Stimulated activated effector memory CD8-positive, alpha-beta T cell treated with anti-CD3 and anti-CD28 coated beads, Interleukin-12 subunit alpha, Interleukin-12 subunit beta, amount 100 ng/mL, for 72 hours (primary cell): ENCODE data around the gene RHBDD1.

Experiments used
- ATAC-seq: fragments of 150-1000 bp; cut with Tn5 transposase; 2 replicates; pipeline ENCODE4 v1.10.0; 2021
- DNase-seq, 2 donors: peaks; one replicate each; pipeline ENCODE4 v3.0.0; 2021 to 2022; ENCODE audit warnings: low spot score in 2 of 2
- H3K27ac Mint-ChIP-seq: one replicate; pipeline ENCODE4 v1.8.0; 2022; ENCODE audit warnings: mild to moderate bottlenecking, mixed read lengths
- H3K36me3 Mint-ChIP-seq: one replicate; pipeline ENCODE4 v1.8.0; 2022; ENCODE audit warnings: mild to moderate bottlenecking, mixed read lengths
- H3K4me1 Mint-ChIP-seq: one replicate; pipeline ENCODE4 v1.8.0; 2022; ENCODE audit warnings: mixed read lengths
- H3K4me3 Mint-ChIP-seq: one replicate; pipeline ENCODE4 v1.8.0; 2022; ENCODE audit warnings: mild to moderate bottlenecking, mixed read lengths
- H3K9me3 Mint-ChIP-seq: one replicate; pipeline ENCODE4 v1.8.0; 2022; ENCODE audit warnings: mixed read lengths

Gene RHBDD1

DNA sequence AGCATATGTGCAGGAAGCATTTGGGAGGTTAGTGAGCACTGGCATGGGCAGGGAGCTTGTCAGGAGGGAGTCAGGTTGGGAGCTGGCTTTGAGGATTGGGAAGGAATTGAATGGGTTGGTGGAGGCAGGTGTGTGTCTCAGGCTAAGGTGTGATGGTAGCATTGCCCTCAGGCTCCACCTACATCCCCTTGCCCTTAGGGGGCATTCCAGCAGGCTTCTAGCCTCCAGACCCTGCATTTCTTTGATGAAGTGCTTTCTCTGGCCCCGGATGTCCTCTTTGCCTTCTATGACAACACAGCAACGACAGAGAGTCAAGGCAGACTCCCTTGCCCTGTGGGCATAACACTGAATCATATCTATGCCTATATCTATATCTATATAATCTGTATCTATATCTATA is 13.5 kb downstream of the RHBDD1 start:
- ATAC-seq (no peak), DNase-seq (no peak)
- Mint-ChIP-seq H3K36me3 (no peaks in the 10 kb centered on the region), H3K4me3 (no peak overlapping the region), H3K9me3 (no peaks in the 10 kb centered on the region), H3K27ac (no peak overlapping the region), H3K4me1 (peaks cover 11% of the 10 kb centered on the region)

DNA sequence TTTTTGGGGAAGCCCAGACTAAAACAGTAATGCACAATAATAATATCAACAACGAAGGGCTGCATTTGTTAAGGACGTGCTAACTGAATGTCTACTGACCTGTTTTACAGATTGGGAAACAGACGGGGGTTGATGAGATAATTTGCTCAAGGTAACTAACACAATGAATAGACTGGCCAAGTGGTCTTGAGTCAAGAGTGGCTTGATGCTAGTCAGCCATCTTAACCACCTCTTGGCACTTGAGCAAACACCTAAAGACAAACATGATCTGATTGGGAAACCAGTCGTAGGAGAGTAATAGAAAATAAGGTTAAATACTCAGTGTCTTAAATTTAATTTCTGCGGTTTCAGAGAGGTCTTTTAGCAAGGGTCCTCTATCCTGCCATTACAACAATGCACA is 14.2 kb downstream of the RHBDD1 start:
- no peaks in the 10 kb centered on the region for H3K36me3 Mint-ChIP-seq
- H3K9me3 Mint-ChIP-seq = no peaks in the 10 kb centered on the region
- ATAC-seq = no peak

DNA sequence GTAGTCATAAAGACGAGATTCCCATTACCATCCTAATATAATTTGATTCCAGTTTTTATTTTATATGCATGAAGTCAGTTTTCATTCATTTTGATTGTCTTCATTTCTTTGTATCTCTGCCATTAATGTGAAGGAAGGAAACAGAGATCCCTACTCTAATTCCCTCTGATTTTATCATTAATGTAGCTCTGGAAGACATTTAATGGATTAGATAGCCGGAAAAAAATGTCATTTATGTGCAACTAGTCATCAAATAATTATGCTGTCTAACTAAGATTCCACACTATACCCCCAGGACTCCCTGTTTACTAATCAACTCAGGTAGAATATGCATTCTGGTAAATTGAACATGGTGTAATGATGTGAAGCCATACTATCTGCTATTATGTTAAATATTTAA is 19.9 kb downstream of the RHBDD1 start:
- Mint-ChIP-seq H3K4me3 (no peak overlapping the region), H3K27ac (no peak overlapping the region), H3K4me1 (peaks cover 17% of the 10 kb centered on the region), H3K36me3 (no peaks in the 10 kb centered on the region), H3K9me3 (no peaks in the 10 kb centered on the region)
- DNase-seq (no peak), ATAC-seq (no peak)

More for the DNA sequence above, 14.2 kb downstream of the RHBDD1 start:
- DNase-seq = no peak
- H3K27ac Mint-ChIP-seq = no peak overlapping the region
- H3K4me1 Mint-ChIP-seq = peaks cover 11% of the 10 kb centered on the region
- no peak overlapping the region for H3K4me3 Mint-ChIP-seq

DNA sequence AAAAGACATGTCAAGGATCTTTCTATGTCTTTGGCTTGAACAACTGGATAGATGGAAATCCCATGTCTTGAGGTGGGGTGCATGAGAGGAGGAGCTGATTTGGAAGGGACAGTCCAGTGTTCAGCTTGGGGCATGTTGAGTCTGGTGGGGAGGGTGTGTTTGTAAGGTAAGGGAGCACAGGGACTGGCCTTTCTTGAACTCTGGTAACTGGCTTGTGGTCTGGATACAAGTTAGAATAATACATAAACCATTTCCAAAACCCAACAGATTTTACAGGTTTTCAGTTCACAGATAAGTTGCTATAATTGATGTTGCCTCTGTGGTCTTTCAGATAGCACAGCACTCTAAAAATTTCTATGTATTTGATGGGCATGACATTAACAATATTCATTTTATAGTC is 24.2 kb downstream of the RHBDD1 start:
- Mint-ChIP-seq H3K4me1 (peaks cover 23% of the 10 kb centered on the region), H3K4me3 (no peak overlapping the region), H3K9me3 (no peaks in the 10 kb centered on the region), H3K36me3 (peaks cover 4% of the 10 kb centered on the region), H3K27ac (no peak overlapping the region)
- no peak for DNase-seq
- no peak for ATAC-seq

DNA sequence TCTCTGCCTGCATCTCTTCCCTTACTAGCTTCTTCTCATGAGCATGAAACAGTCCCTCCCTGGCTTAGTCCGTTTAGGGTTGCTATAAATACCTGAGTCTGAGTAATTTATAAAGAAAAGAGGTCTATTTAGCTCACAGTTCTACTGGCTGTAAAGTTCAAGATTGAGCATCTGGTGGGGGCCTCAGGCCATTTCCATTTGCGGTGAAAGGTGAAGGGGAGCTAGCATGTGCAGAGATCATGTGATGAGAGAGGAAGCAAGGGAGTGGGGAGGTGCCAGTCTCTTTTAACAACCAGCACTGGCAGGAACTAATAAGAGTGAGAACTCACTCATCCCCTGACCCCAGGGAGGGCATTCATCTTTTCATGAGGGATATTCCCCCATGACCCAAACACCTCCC is 26.8 kb downstream of the RHBDD1 start:
- ATAC-seq (no peak), DNase-seq (no peak)
- Mint-ChIP-seq H3K9me3 (no peaks in the 10 kb centered on the region), H3K4me1 (peaks cover 23% of the 10 kb centered on the region), H3K36me3 (peaks cover 22% of the 10 kb centered on the region), H3K27ac (no peak overlapping the region), H3K4me3 (no peak overlapping the region)

DNA sequence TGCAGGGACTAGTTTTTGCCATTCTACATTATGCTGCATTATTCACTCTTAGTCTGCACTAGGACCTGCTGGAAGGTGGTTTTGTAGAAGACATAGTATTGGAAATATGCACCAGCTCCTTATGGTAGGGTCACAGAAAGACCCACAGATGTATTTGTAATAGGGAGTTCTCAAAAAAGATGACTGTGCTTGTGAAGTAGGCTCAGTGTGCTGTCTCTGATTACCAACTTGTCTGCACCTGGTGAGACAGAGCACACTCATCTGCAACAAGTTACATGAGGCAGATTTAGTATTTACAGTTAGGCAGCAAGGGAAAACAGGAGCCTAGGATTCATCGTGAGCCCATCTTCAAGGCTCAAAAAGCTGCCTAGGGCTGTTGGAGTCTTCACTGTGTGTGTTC is 29.4 kb downstream of the RHBDD1 start:
- no peak overlapping the region for H3K27ac Mint-ChIP-seq

DNA sequence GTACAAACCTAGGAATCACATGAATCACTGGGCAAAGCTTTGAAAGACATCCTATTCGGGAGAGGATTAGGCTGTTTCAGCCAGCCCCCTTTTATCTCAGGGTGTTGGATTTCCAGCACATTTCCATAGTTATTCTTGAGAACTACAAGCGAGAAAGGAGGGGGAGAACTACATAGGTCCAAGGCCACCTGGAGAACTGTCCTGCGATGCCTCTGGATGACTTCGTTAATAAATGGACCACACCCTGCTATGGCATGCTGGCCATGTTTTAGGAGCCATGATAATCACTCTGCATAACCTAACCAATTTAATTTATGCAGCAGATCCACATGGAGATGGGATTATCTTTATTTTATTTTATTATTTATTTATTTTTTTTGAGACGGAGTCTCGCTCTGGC is 29.9 kb downstream of the RHBDD1 start:
- H3K9me3 Mint-ChIP-seq = no peaks in the 10 kb centered on the region
- H3K4me1 Mint-ChIP-seq = peaks cover 13% of the 10 kb centered on the region
- peaks cover 32% of the 10 kb centered on the region for H3K36me3 Mint-ChIP-seq
- DNase-seq (no peak), ATAC-seq (no peak)
- no peak overlapping the region for H3K4me3 Mint-ChIP-seq
- H3K27ac Mint-ChIP-seq = no peak overlapping the region

More for the DNA sequence above, 29.4 kb downstream of the RHBDD1 start:
- H3K4me3 Mint-ChIP-seq = no peak overlapping the region
- DNase-seq (no peak), ATAC-seq (no peak)
- H3K36me3 Mint-ChIP-seq = peaks cover 32% of the 10 kb centered on the region
- H3K9me3 Mint-ChIP-seq = no peaks in the 10 kb centered on the region
- peaks cover 14% of the 10 kb centered on the region for H3K4me1 Mint-ChIP-seq

DNA sequence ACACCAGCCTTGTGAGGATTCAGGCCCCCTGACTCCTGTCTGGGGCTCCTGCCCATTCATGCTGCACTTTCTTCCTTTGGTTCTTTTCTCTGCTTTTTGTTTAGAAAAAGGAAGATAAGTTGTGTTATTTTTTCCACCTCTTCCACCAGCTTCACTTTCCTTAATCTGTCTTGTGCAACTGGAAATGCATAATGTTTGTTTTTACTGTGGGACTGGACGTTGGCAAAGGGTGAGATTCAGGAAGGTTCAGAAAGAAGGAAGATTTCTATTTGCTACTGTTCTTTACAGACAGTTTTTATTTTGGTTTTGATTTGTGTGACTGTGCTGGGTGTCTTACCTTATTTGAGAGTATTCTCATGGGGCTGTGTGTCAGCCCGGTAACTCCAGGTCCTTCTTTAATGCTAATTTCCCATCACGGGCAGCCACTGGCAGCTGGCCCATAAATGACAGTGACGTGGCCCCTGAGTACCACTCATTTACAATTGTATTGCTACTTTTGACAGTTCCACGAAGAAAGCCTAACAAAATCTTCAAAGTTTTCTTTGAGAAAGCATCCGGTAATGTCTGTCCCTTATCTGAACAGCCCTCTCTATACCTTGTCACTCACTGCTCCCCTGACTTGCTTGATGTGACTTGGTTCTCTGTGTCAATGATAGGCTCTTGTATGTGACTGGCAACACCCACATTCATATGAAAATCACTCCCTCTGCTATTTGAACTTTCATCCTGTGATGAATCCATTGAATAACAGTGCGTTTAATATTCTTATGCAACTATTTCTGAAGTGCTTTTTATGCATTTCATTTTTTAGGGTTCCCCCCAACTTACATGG is 32.7 kb downstream of the RHBDD1 start:
- H3K4me1 Mint-ChIP-seq = peaks cover 8% of the 10 kb centered on the region
- ATAC-seq (no peak), DNase-seq (no peak)
- H3K36me3 Mint-ChIP-seq = peaks cover 37% of the 10 kb centered on the region
- no peak overlapping the region for H3K4me3 Mint-ChIP-seq
- H3K9me3 Mint-ChIP-seq = no peaks in the 10 kb centered on the region
- no peak overlapping the region for H3K27ac Mint-ChIP-seq

DNA sequence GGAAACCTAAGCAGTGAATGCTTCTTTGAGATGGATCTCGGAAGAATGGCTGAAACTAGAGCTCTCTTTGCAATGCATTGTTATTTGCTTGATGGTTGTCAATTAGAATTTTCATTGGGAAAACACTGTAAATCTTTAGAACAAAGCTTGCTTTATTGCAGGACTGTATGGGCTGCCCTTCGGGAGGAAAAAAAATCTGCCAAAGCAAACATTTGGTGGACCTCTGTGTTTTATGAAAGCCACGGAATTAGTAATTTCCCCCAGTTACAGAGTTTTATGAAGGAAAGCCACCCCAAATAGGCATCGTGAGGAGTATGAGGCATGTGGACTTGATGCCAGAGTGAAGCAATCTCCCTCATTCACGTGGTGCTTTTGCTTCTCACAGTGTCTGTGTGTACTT is 33.5 kb downstream of the RHBDD1 start:
- DNase-seq = no peak
- H3K9me3 Mint-ChIP-seq = no peaks in the 10 kb centered on the region

DNA sequence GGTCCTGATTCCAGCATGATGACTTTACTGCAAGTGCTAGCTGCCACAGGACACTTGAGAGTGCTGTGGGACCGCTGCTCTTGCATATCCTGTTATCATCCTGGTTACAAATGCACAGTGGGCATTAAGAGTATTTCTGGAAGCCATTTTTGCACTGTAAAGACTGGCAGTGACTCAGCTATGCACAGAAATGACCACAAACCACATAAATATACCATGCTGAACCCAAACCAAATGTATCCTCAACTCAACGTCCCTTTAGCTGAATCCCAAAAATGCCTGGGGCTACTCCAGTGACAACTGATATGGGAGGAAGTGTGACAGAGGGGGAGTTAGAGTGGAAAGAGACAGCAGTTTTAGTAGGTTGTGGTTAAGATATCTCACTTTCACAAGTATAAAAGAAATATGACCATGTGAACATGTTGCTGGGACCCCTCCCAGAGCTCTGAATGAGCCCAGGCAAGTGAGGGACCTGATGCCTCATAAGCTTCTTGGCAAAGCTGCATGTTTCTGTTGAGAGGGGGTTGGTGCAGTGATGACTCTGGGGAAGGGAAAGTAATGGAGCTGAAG is 37.3 kb downstream of the RHBDD1 start:
- no peaks in the 10 kb centered on the region for H3K9me3 Mint-ChIP-seq

More for the DNA sequence above, 33.5 kb downstream of the RHBDD1 start:
- Mint-ChIP-seq H3K4me3 (no peak overlapping the region), H3K27ac (no peak overlapping the region), H3K4me1 (peaks cover 15% of the 10 kb centered on the region), H3K36me3 (peaks cover 40% of the 10 kb centered on the region)
- no peak for ATAC-seq

DNA sequence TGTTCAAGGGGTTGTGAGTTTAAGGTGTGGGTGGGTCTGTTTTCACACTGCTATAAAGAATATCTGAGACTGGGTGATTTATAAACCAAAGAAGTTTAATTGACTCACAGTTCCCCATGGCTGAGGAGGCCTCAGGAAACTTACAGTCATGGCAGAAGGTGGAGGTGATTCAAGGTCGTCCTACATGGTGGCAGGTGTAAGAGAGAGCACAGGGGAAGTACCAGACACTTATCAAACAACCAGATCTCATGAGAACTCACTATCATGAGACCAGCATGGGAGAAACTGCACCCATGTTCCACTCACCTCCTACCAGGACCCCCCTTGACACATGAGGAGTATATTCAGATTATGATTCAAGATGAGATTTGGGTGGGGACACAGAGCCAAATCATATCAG is 38.0 kb downstream of the RHBDD1 start:
- H3K9me3 Mint-ChIP-seq = no peaks in the 10 kb centered on the region
- peaks cover 19% of the 10 kb centered on the region for H3K4me1 Mint-ChIP-seq
- DNase-seq (no peak), ATAC-seq (peak; percentile 87)
- peak overlapping the region; percentile 38 for H3K27ac Mint-ChIP-seq
- no peak overlapping the region for H3K4me3 Mint-ChIP-seq
- peaks cover 8% of the 10 kb centered on the region for H3K36me3 Mint-ChIP-seq

More for the DNA sequence above, 37.3 kb downstream of the RHBDD1 start:
- Mint-ChIP-seq H3K27ac (peak overlapping the region; percentile 38), H3K4me3 (no peak overlapping the region), H3K4me1 (peaks cover 19% of the 10 kb centered on the region), H3K36me3 (peaks cover 13% of the 10 kb centered on the region)
- peak; percentile 72 for ATAC-seq
- DNase-seq = no peak

DNA sequence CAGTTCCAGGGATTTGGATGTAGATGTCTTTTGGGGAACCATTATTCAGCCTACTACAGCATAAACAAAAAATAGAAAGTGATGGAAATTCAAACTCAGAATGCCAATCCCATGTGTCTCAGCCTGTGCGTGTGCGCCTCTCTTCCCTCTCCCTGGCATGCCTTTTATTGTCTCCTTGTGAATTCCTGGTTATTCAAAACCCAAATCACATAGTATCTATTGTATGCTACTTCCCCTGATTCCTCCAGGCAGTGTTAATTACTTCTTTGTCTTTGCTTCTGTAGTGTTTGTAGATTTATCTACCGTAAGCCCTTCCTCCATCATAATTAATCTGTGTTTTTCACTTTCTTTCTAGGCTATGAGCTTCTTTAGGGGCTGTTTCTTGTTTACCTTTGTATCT is 38.9 kb downstream of the RHBDD1 start:
- no peak for DNase-seq
- H3K9me3 Mint-ChIP-seq = no peaks in the 10 kb centered on the region
- peaks cover 19% of the 10 kb centered on the region for H3K4me1 Mint-ChIP-seq
- H3K27ac Mint-ChIP-seq = no peak overlapping the region
- no peak for ATAC-seq
- H3K36me3 Mint-ChIP-seq = peaks cover 8% of the 10 kb centered on the region
- H3K4me3 Mint-ChIP-seq = no peak overlapping the region

DNA sequence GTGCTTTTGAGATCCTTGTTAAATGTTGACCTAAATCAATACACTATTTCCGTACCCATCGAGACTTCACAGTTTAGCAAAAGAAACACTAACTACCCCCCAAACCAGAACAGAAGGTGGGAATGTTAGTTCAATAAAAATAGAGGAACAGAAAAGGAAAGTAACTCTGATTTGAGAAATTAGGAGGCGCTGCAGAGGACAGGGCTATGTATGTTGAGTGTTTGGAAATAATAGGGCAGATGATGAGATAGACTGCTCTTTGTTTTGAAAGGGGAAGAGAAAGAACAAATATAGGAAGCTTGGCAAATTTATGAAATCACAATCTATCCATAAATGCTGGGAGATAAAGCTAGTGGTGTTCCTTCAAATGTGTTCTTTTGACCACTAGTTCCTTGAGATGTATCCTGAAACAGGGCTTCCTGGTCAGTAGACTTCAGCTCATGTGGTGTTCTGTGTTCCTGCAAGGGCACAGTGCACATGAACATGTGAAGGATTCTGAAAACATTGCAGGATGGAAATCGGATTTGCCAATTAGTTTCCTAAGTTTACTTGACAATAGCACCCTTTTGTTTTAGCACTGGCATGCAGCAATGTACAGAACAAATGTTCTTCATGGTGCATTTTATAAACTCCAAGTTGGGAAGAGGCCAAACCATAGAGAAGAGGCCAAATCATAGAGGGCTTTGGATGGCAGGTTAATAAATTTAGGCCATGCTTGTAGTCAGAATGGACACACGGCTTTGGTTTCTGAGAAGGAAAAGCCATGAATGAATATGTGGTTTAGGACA is 39.8 kb downstream of the RHBDD1 start:
- ATAC-seq = no peak
- peaks cover 8% of the 10 kb centered on the region for H3K36me3 Mint-ChIP-seq
- H3K4me1 Mint-ChIP-seq = peaks cover 21% of the 10 kb centered on the region
- no peak overlapping the region for H3K27ac Mint-ChIP-seq
- no peak for DNase-seq
- no peak overlapping the region for H3K4me3 Mint-ChIP-seq
- no peaks in the 10 kb centered on the region for H3K9me3 Mint-ChIP-seq

DNA sequence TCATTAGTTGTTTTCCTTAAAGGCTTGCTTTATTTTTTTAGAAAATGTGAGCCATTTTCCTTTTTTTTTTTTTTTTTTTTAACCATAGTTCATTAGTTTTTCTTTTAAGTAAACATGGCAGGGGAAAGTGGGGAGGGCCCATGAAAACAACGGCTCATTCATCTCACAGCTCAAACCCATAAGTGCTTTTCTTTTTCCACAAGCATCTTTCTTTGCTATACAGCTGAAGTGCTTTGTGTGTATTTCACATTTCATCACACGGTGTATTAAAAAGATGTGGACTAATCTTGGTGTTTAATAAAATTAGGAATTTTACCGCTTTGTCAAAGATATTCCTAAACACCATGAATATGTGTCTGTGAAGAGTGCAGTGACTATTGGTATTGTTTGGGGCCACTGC is 41.6 kb downstream of the RHBDD1 start:
- Mint-ChIP-seq H3K9me3 (no peaks in the 10 kb centered on the region), H3K4me3 (no peak overlapping the region), H3K4me1 (peaks cover 26% of the 10 kb centered on the region), H3K27ac (no peak overlapping the region), H3K36me3 (peaks cover 13% of the 10 kb centered on the region)
- ATAC-seq = no peak
- no peak for DNase-seq

DNA sequence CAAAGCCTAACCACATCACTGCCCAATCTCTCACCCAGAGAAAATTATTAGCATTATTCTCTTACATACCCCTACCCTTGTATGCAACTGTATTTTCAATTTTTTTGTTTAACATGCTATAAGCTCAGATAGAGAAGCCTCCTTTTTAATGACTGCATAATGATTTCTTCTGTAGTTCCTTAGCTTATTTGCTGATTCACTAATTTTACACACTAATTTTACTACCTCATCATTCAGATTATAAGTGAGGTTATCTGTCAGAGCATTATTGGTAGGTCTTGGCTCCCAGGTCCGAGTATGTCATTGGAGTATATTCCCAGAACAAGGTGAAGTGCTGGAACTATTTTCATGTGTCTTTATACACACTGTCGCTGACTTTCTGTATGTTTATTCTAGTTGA is 45.4 kb downstream of the RHBDD1 start:
- DNase-seq (no peak), ATAC-seq (no peak)
- H3K4me1 Mint-ChIP-seq = peaks cover 7% of the 10 kb centered on the region
- H3K4me3 Mint-ChIP-seq = no peak overlapping the region
- H3K9me3 Mint-ChIP-seq = no peaks in the 10 kb centered on the region
- no peak overlapping the region for H3K27ac Mint-ChIP-seq
- H3K36me3 Mint-ChIP-seq = peaks cover 6% of the 10 kb centered on the region
